HepG2 (cell line): ENCODE data around the gene PIEZO1. TPM values are rescaled to one million over a fixed set of nuclear protein-coding genes. Genes with fewer than 3 reads are reported as not detected.

Source experiments
- KLF12 ChIP-seq: sonication (generic); formaldehyde crosslinking; IDR thresholded peaks from 2 replicates; pipeline ENCODE4 v1.4.0; 2020; ENCODE audit warnings: missing genetic modification reagents, borderline replicate concordance
- MBNL3 ChIP-seq: fragments of 250-450 bp; sonication (Bioruptor Pico); conservative IDR thresholded peaks from 2 replicates; pipeline ENCODE4 v1.8.0; 2022; ENCODE audit warnings: mild to moderate bottlenecking, inconsistent platforms
- RBFOX2 ChIP-seq: fragments of 200-400 bp; formaldehyde crosslinking; IDR thresholded peaks from 2 replicates; pipeline ENCODE4 v1.6.1; 2017; ENCODE audit warnings: low read depth, mild to moderate bottlenecking, low read length
- RBM39 ChIP-seq: fragments of 200-400 bp; formaldehyde crosslinking; IDR thresholded peaks from one replicate; pipeline ENCODE4 v1.6.1; 2018; ENCODE audit warnings: antibody characterized with exemption, mild to moderate bottlenecking, low read depth, low read length; ENCODE audit not compliant: poor library complexity, severe bottlenecking
- UBTF ChIP-seq: sonication (generic); formaldehyde crosslinking; IDR thresholded peaks from 2 replicates; pipeline ENCODE4 v1.4.0; 2020; ENCODE audit warnings: mild to moderate bottlenecking, missing genetic modification reagents
- YEATS4 ChIP-seq: sonication (generic); formaldehyde crosslinking; IDR thresholded peaks from 2 replicates; pipeline ENCODE4 v1.4.0; 2020; ENCODE audit warnings: missing genetic modification reagents, borderline replicate concordance
- ZNF260 ChIP-seq: sonication (generic); formaldehyde crosslinking; IDR thresholded peaks from 2 replicates; pipeline ENCODE4 v1.4.0; 2020; ENCODE audit warnings: missing genetic modification reagents, low read depth, mild to moderate bottlenecking, borderline replicate concordance
- ZNF883 ChIP-seq: sonication (generic); formaldehyde crosslinking; IDR thresholded peaks from 2 replicates; pipeline ENCODE4 v1.5.1; 2020; ENCODE audit warnings: mild to moderate bottlenecking, missing genetic modification reagents; ENCODE audit errors: not compliant biosample characterization
- ZSCAN25 ChIP-seq: sonication (generic); formaldehyde crosslinking; IDR thresholded peaks from 2 replicates; pipeline ENCODE4 v1.8.0; 2022; ENCODE audit warnings: mild to moderate bottlenecking, missing genetic modification reagents
- polyA plus RNA-seq, 8 experiments: library from polyadenylated mRNA; depleted of rRNA in 3 of 8; stranded (reverse) in 7 of 8; unstranded in 1 of 8; fragments of >200 nt; fragmentation: Illumina TruSeq in 4 of 8; extraction: Trizol in 4 of 8; gene quantifications; 2 replicates each; pipeline versions ENCODE4 v1.2.1 to v1.2.3, GENCODE V29; 2011 to 2016; ENCODE audit warnings: low read depth in 4 of 8, missing spikeins in 1 of 8, mixed read lengths in 1 of 8; ENCODE audit not compliant: insufficient read depth in 1 of 8
- total RNA-seq, 5 experiments: library from RNA; depleted of rRNA; stranded (reverse); fragments of >200 nt; fragmentation: Illumina TruSeq; extraction: Trizol; gene quantifications; 2 replicates each; pipeline ENCODE4 v1.2.3, GENCODE V29; 2016; ENCODE audit warnings: low read depth in 1 of 5
- TF ChIP-seq, protein P1 (sequence below), 2 experiments: sonication (generic) in 1 of 2; formaldehyde crosslinking in 1 of 2; IDR thresholded peaks; 2 replicates each; pipeline versions ENCODE4 v1.4.0 to v1.6.1; 2016 to 2020; ENCODE audit warnings: borderline replicate concordance in 1 of 2, low read depth in 1 of 2, mild to moderate bottlenecking in 1 of 2, missing genetic modification reagents in 1 of 2
- TF ChIP-seq, protein P2 (sequence below): sonication (generic); formaldehyde crosslinking; IDR thresholded peaks from 2 replicates; pipeline ENCODE4 v1.4.0; 2020; ENCODE audit warnings: missing genetic modification reagents, mild to moderate bottlenecking, borderline replicate concordance
- TF ChIP-seq, protein P3 (sequence below): IDR thresholded peaks from 2 replicates; pipeline ENCODE4 v1.6.1; 2016
- TF ChIP-seq, protein P4 (sequence below): sonication (generic); formaldehyde crosslinking; IDR thresholded peaks from 2 replicates; pipeline ENCODE4 v1.4.0; 2020; ENCODE audit warnings: mild to moderate bottlenecking, low read depth, missing genetic modification reagents

PIEZO1 gene
- total and polyA plus RNA-seq, 2 of the 13 experiments (the other 11 are each of a cell fraction or from before 2014, with no cell fraction given) = 67.9 to 85.0 TPM

DNA sequence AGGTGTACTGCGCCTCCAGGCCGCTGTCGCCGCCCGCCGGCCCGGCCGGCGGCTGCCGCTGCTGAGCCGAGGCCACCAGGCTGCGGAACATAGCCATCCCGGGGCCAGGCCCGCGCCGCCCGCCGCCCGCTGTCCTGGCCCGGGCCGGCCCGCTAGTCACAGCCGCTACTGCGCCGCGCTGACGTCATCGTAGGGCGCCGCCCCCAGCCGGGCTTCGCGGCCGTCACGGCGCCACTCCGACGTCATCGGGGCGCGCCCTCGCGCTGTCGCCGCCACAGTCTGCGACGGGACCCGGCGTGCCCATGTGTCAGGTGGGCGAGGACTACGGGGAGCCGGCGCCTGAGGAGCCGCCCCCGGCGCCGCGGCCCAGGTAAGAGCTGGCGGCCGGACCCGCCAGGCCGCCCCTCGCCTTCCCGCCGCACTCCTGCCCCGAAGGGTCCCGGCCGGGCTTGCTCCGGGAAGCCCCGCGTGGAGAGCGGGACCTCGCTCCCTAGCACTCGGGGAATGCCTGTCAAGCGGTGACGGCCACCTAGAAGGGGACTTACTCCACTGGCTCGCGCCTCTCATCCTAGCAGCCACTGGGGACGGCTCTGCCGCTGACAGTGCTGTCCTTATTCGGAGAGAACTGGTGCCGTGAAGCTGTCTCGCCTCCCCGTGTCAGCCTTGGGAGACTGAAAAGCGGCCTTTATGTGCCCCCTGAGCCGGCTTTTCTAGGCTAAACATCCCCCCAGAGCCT lies 78.6 kb downstream of the PIEZO1 start, which contains the start of the genes CTU2 and RNF166 (continued):
- TF ChIP-seq, protein P1, sequence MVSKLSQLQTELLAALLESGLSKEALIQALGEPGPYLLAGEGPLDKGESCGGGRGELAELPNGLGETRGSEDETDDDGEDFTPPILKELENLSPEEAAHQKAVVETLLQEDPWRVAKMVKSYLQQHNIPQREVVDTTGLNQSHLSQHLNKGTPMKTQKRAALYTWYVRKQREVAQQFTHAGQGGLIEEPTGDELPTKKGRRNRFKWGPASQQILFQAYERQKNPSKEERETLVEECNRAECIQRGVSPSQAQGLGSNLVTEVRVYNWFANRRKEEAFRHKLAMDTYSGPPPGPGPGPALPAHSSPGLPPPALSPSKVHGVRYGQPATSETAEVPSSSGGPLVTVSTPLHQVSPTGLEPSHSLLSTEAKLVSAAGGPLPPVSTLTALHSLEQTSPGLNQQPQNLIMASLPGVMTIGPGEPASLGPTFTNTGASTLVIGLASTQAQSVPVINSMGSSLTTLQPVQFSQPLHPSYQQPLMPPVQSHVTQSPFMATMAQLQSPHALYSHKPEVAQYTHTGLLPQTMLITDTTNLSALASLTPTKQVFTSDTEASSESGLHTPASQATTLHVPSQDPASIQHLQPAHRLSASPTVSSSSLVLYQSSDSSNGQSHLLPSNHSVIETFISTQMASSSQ (IDR thresholded peaks at IDR 0.05; ENCODE audit: low read depth) = no peak
- TF ChIP-seq, protein P1 (CRISPR knock-in tag; IDR thresholded peaks at IDR 0.05; ENCODE audit: borderline replicate concordance) = peak; percentile 63; the same call in 1 of the 2 replicates
- no peak for TF ChIP-seq RBM39
- TF ChIP-seq ZSCAN25 (CRISPR knock-in tag) = peak; percentile 56
- TF ChIP-seq, protein P2, sequence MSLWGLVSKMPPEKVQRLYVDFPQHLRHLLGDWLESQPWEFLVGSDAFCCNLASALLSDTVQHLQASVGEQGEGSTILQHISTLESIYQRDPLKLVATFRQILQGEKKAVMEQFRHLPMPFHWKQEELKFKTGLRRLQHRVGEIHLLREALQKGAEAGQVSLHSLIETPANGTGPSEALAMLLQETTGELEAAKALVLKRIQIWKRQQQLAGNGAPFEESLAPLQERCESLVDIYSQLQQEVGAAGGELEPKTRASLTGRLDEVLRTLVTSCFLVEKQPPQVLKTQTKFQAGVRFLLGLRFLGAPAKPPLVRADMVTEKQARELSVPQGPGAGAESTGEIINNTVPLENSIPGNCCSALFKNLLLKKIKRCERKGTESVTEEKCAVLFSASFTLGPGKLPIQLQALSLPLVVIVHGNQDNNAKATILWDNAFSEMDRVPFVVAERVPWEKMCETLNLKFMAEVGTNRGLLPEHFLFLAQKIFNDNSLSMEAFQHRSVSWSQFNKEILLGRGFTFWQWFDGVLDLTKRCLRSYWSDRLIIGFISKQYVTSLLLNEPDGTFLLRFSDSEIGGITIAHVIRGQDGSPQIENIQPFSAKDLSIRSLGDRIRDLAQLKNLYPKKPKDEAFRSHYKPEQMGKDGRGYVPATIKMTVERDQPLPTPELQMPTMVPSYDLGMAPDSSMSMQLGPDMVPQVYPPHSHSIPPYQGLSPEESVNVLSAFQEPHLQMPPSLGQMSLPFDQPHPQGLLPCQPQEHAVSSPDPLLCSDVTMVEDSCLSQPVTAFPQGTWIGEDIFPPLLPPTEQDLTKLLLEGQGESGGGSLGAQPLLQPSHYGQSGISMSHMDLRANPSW = no peak; the same call in 1 of the 2 replicates
- TF ChIP-seq, protein P3, sequence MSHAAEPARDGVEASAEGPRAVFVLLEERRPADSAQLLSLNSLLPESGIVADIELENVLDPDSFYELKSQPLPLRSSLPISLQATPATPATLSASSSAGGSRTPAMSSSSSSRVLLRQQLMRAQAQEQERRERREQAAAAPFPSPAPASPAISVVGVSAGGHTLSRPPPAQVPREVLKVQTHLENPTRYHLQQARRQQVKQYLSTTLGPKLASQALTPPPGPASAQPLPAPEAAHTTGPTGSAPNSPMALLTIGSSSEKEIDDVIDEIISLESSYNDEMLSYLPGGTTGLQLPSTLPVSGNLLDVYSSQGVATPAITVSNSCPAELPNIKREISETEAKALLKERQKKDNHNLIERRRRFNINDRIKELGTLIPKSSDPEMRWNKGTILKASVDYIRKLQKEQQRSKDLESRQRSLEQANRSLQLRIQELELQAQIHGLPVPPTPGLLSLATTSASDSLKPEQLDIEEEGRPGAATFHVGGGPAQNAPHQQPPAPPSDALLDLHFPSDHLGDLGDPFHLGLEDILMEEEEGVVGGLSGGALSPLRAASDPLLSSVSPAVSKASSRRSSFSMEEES (CRISPR knock-in tag) = 0 out of 2 replicates have a peak, but pooled peaks have one; percentile 41
- TF ChIP-seq UBTF = peak; percentile 81
- no peak for TF ChIP-seq ZNF260
- TF ChIP-seq ZNF883 = peak; percentile 93
- TF ChIP-seq, protein P4, sequence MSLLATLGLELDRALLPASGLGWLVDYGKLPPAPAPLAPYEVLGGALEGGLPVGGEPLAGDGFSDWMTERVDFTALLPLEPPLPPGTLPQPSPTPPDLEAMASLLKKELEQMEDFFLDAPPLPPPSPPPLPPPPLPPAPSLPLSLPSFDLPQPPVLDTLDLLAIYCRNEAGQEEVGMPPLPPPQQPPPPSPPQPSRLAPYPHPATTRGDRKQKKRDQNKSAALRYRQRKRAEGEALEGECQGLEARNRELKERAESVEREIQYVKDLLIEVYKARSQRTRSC = peak; percentile 71; the same call in 1 of the 2 replicates
- TF ChIP-seq KLF12 (CRISPR knock-in tag) = 0 out of 2 replicates have a peak, but pooled peaks have one; percentile 64
- TF ChIP-seq RBFOX2 = peak; percentile 84
- no peak for TF ChIP-seq MBNL3 (CRISPR knock-in tag)
- peak; percentile 94 for TF ChIP-seq YEATS4 (CRISPR knock-in tag)
